ENCODE data around the gene FBRSL1.

DNA sequence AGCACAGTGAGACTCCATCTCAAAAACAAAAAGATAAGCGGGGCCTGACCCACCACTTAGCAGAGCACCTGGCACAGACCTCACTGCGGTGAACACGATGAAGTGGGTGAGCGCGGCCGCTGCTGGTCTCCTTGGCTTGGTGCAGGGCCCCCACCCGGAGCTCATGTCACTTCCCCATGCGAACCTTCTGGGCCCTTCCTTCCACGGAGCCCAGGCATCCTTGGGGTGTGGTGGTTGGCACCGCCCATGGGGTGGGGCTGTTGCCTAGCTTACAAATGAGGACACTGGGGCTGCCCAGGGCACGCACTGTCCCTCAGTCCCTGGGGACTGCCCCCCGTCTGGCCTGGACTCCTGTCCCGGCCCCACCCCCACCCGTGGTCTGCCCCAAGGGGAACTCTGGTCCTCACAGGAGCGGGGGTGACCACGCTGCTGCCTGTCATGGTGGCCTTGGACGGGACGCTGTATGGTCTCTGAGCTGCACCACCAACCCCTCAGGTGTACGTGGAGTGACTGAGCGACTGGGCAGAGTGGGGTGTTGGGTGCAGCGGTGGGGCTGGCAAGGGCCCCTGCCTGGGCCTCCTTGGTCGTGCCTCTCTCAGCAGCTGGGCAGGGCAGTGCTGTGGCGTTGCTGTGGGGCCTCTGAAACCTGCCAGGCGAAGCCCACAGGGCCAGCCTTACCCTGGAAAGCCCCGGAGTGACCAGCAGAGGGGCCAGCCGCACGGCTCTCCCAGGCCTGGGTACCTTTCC is 15.3 kb downstream of the FBRSL1 start:
- TF ChIP-seq POLR2AphosphoS5 (IDR thresholded peaks at IDR 0.05; ENCODE audit: low read depth, low read length) (no peak), FOXP2 (optimal IDR thresholded peaks at IDR 0.05; ENCODE audit: borderline replicate concordance, extremely low read depth, extremely low read length, insufficient read depth) (no peak), REST (IDR thresholded peaks at IDR 0.05; ENCODE audit: insufficient read depth in 1 of 2, low read depth in 2 of 2, low read length in 2 of 2) (no peak), TAF1 (IDR thresholded peaks at IDR 0.05; ENCODE audit: borderline replicate concordance, insufficient read depth, low read length) (no peak)

All from PFSK-1 (cell line).